Type B pancreatic cell (in vitro differentiated cells): ENCODE data around the gene MGMT. TPM values are rescaled to one million over a fixed set of nuclear protein-coding genes. Genes with fewer than 3 reads are reported as not detected.

ENCODE experiments used
- DNase-seq: peaks from one replicate; pipeline ENCODE4 v3.0.0; 2021; ENCODE audit warnings: mixed read lengths; ENCODE audit not compliant: unreplicated experiment; ENCODE audit errors: extremely low spot score
- H3K27ac Mint-ChIP-seq: 2 replicates; pipeline ENCODE4 v1.8.0; 2021; ENCODE audit warnings: mild to moderate bottlenecking, mixed read lengths
- H3K27me3 Mint-ChIP-seq: 2 replicates; pipeline ENCODE4 v1.8.0; 2021; ENCODE audit warnings: mixed read lengths
- H3K36me3 Mint-ChIP-seq: 2 replicates; pipeline ENCODE4 v1.8.0; 2021; ENCODE audit warnings: mixed read lengths
- H3K4me1 Mint-ChIP-seq: one replicate; pipeline ENCODE4 v1.8.0; 2021; ENCODE audit warnings: mixed read lengths; ENCODE audit not compliant: unreplicated experiment
- H3K4me3 Mint-ChIP-seq: 2 replicates; pipeline ENCODE4 v1.8.0; 2021; ENCODE audit warnings: mild to moderate bottlenecking, mixed read lengths
- H3K9me3 Mint-ChIP-seq: 2 replicates; pipeline ENCODE4 v1.8.0; 2021; ENCODE audit warnings: mixed read lengths
- total RNA-seq: library from RNA; stranded (reverse); gene quantifications from 2 replicates; pipeline ENCODE4 v1.2.1, GENCODE V29; 2021; ENCODE audit warnings: low replicate concordance
- TF ChIP-seq, protein P1 (sequence below): fragments of 200-600 bp; sonication (generic); conservative IDR thresholded peaks from 2 replicates; pipeline ENCODE4 v1.5.0; 2021; ENCODE audit warnings: antibody characterized with exemption, mild to moderate bottlenecking

The MGMT gene
- total RNA-seq, 1 donor from 2014 or later, result 18.8 TPM

DNA sequence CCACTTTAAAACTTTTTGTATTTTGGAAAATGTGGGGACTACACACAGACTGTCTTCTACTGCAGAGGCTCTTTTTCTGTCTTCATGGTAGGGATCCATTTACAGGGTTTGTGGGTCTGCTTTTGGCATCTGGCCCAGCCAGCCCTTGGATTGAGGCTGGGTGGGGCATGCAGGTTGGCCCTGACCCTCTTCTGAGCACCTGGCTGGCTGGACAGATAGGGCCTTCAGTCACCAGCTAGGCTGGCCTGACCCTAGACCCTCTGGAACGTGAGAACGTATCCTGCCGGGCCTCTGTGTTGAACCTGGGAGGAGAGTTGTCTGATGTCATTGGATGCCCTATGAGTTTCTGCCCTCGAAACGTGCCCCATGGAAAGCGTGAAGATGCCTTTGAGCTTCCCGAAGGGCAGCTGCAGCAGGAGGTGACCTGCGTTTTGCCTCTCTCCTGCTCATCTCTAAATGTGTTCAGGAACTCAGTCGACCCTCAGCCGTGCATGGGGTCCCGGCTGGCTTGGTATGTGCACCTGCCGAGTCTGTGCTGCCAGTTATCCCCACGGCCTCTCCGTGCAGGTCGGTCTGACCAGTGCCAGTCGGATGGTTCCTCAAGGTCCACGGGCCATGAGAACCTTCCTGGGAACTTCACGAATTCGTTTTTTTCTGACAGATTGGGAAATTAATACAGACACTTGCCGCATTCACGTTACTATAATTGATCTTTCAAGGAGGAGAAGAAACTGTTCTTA, 74.9 kb downstream of the MGMT start:
- H3K36me3 Mint-ChIP-seq, result peaks cover 19% of the 10 kb centered on the region
- DNase-seq, result no peak
- H3K4me3 Mint-ChIP-seq, result no peak overlapping the region
- peaks cover 4% of the 10 kb centered on the region for H3K9me3 Mint-ChIP-seq
- no peak overlapping the region for H3K27ac Mint-ChIP-seq
- peaks cover 19% of the 10 kb centered on the region for H3K4me1 Mint-ChIP-seq
- no peaks in the 10 kb centered on the region for H3K27me3 Mint-ChIP-seq
- TF ChIP-seq, protein P1, sequence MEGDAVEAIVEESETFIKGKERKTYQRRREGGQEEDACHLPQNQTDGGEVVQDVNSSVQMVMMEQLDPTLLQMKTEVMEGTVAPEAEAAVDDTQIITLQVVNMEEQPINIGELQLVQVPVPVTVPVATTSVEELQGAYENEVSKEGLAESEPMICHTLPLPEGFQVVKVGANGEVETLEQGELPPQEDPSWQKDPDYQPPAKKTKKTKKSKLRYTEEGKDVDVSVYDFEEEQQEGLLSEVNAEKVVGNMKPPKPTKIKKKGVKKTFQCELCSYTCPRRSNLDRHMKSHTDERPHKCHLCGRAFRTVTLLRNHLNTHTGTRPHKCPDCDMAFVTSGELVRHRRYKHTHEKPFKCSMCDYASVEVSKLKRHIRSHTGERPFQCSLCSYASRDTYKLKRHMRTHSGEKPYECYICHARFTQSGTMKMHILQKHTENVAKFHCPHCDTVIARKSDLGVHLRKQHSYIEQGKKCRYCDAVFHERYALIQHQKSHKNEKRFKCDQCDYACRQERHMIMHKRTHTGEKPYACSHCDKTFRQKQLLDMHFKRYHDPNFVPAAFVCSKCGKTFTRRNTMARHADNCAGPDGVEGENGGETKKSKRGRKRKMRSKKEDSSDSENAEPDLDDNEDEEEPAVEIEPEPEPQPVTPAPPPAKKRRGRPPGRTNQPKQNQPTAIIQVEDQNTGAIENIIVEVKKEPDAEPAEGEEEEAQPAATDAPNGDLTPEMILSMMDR, result no peak

DNA sequence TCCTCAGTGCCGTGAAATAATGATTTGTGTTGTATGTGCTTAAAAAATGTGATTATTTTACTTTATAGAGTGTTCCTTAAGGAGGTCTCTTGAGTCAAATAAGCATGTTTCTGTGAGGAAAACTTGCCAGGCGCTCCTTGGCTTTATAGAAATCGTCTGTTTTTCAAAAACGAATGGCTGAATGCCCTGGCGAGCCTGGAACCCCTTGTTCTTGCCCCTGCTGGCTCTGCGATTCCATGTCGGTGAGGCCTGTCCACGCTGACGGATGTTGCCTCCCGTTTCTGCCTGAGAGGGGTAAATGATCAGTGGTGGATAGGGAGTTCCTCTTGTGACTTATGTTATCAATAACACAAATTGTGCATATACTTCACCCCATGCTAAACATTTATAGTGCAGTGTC, 75.5 kb downstream of the MGMT start:
- no peak for DNase-seq
- Mint-ChIP-seq H3K36me3 (peaks cover 14% of the 10 kb centered on the region), H3K4me3 (no peak overlapping the region), H3K4me1 (peaks cover 19% of the 10 kb centered on the region), H3K27me3 (no peaks in the 10 kb centered on the region), H3K27ac (no peak overlapping the region), H3K9me3 (peaks cover 4% of the 10 kb centered on the region)
- TF ChIP-seq, protein P1, result no peak

DNA sequence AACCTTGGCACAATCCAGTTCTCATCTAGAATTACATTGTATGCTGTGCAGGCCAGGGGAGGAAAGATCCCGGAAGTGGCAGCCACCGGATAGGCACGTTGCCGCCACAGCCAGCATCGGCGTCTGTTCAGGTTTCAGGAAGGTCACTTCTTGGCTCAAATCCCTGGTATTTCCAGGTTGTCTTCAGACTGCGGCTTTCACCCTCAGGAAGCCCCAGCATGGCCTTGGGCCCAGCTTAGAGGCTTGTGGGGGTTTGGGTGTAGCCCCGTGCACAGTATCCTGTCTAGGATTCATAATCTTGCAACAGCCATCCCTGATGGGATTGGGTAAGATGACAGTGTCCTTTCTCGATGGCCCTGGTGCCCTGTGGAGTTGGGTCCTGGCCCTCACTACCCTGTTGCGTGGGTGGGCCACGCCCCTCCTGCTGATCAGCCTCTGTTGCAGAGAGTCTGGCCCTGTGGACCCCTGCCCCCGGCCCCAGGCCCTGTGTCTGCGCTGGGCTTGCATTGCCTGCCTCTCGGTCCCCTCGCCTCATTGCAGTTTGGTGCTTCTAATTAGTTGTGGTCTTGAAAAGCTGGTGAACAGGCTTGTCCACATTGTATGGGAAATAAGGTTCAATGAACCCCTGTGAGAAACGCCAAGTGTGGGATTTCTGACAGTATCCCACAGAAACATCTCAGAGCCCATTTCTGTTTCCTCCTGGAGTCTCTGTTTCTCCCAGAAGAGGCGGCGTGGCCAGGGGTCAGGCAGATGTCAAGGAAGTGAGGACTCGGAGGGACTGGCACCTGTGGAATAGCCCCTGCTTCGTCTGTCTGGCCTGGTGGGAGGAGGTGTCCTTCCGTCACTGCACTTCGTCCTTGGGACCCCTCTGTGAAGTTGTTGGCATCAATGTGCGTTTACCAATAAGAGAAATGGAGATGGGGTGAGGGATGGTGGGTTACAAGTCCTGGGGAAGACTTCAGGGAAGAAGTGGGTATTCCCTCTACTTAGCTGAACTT, 77.5 kb downstream of the MGMT start:
- Mint-ChIP-seq H3K27ac (no peak overlapping the region), H3K4me1 (peaks cover 26% of the 10 kb centered on the region), H3K9me3 (peaks cover 4% of the 10 kb centered on the region), H3K4me3 (no peak overlapping the region), H3K27me3 (no peaks in the 10 kb centered on the region), H3K36me3 (peaks cover 14% of the 10 kb centered on the region)
- TF ChIP-seq, protein P1, result no peak
- DNase-seq, result no peak

DNA sequence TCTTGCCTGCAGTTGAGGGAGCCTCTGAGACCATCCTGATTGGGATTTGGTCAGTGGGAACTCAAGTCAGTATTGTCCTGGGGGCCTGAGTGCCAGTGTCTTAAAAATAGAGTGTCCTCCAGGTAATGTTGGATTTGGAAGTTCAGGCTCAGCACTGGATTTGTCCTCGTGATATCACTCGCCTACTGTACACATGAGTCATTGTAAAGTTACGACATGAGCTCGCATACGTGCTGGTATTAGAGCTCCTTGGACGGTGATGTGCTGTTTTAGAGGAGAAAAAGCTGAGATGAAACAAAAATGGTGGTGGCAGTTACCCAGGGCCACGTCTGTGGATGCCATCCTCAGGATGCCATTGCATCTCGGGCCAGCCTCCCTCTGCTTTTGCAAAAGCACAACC, 78.2 kb downstream of the MGMT start:
- H3K27me3 Mint-ChIP-seq, result no peaks in the 10 kb centered on the region
- peaks cover 27% of the 10 kb centered on the region for H3K4me1 Mint-ChIP-seq
- DNase-seq, result no peak
- H3K36me3 Mint-ChIP-seq, result peaks cover 11% of the 10 kb centered on the region
- no peak overlapping the region for H3K4me3 Mint-ChIP-seq
- H3K9me3 Mint-ChIP-seq, result peaks cover 4% of the 10 kb centered on the region
- TF ChIP-seq, protein P1, result no peak
- no peak overlapping the region for H3K27ac Mint-ChIP-seq

DNA sequence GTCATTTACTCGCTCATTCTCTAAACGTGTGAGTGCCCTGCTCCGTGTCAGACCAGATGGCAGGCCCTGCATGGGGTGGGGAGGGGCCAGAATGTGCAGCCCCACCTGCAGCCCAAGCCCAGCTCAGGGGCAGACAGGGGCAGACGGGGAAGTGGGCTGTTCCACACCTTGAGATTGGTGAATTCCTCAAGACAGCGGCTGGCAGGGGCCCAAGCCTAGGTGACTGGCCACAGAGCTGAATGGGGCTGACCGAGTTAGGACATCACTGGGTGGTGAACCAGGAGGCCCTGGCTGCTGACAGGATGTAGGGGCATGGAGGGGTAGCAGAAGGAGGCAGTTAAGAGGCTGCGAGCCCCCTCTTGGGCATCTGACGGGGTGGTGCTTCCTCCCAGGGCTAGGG, 79.1 kb downstream of the MGMT start:
- H3K4me3 Mint-ChIP-seq, result no peak overlapping the region
- peaks cover 23% of the 10 kb centered on the region for H3K4me1 Mint-ChIP-seq
- no peaks in the 10 kb centered on the region for H3K27me3 Mint-ChIP-seq
- TF ChIP-seq, protein P1, result no peak
- no peak overlapping the region for H3K27ac Mint-ChIP-seq
- peaks cover 4% of the 10 kb centered on the region for H3K9me3 Mint-ChIP-seq
- H3K36me3 Mint-ChIP-seq, result peaks cover 10% of the 10 kb centered on the region
- DNase-seq, result no peak
